ENCODE results near the gene PLAAT4. TPM values are rescaled to one million over a fixed set of nuclear protein-coding genes. Genes with fewer than 3 reads are reported as not detected.
A peak's percentile ranks its signal among the peaks of the same experiment; 100 is the strongest.

Gene PLAAT4
- total RNA-seq, 1 experiment from 2014 or later, result 1.2 TPM

- CTCF ChIA-PET, result interaction anchor here (0.5 to 1.2 kb wide), 2 partner anchors 80 to 650 kb away, joined by 3 to 4 read pairs; no protein-coding TSS in a partner anchor
- no peak overlapping the region for H3K4me3 ChIP-seq (ENCODE audit: low read depth, low read length)
- no peaks in the 10 kb centered on the region for H3K27me3 Mint-ChIP-seq (ENCODE audit: insufficient read depth, unreplicated experiment)
- no peaks in the 10 kb centered on the region for H3K36me3 ChIP-seq (ENCODE audit: control insufficient read depth, insufficient read depth, low read length)
- H3K36me3 Mint-ChIP-seq (ENCODE audit: insufficient read depth, unreplicated experiment), result no peaks in the 10 kb centered on the region
- peaks cover 7% of the 10 kb centered on the region for H3K4me1 ChIP-seq
- no peaks in the 10 kb centered on the region for H3K27me3 ChIP-seq (replicated peaks; ENCODE audit: control insufficient read depth, insufficient read depth, low read length)
- H3K4me1 Mint-ChIP-seq (ENCODE audit: low read depth, unreplicated experiment), result peaks cover 3% of the 10 kb centered on the region
- BruUV-seq (replicated peaks), result no TSS peak
- intact Hi-C loops (cut with micrococcal nuclease; ENCODE audit: unreplicated experiment), result no loop called here
- POLR2A ChIA-PET, result no interaction called here
- no peak overlapping the region for H3K4me3 Mint-ChIP-seq (ENCODE audit: unreplicated experiment)
- H3K9me3 Mint-ChIP-seq (ENCODE audit: unreplicated experiment), result no peaks in the 10 kb centered on the region
- no peak overlapping the region for H3K27ac Mint-ChIP-seq (ENCODE audit: unreplicated experiment)
- DNase-seq, result peak in 1 of 2 experiments; percentile 20
- H3K9me3 ChIP-seq, result no peaks in the 10 kb centered on the region
- TF ChIP-seq, protein P1, sequence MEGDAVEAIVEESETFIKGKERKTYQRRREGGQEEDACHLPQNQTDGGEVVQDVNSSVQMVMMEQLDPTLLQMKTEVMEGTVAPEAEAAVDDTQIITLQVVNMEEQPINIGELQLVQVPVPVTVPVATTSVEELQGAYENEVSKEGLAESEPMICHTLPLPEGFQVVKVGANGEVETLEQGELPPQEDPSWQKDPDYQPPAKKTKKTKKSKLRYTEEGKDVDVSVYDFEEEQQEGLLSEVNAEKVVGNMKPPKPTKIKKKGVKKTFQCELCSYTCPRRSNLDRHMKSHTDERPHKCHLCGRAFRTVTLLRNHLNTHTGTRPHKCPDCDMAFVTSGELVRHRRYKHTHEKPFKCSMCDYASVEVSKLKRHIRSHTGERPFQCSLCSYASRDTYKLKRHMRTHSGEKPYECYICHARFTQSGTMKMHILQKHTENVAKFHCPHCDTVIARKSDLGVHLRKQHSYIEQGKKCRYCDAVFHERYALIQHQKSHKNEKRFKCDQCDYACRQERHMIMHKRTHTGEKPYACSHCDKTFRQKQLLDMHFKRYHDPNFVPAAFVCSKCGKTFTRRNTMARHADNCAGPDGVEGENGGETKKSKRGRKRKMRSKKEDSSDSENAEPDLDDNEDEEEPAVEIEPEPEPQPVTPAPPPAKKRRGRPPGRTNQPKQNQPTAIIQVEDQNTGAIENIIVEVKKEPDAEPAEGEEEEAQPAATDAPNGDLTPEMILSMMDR (IDR thresholded peaks at IDR 0.05; ENCODE audit: insufficient read depth in 1 of 2, low read depth in 1 of 2, low read length in 1 of 2, severe bottlenecking in 1 of 2, unreplicated experiment in 1 of 2), result no peak
Measured at GRCh38 chr11:63558459-63559157, 22.0 kb downstream of the PLAAT4 start.

DNA sequence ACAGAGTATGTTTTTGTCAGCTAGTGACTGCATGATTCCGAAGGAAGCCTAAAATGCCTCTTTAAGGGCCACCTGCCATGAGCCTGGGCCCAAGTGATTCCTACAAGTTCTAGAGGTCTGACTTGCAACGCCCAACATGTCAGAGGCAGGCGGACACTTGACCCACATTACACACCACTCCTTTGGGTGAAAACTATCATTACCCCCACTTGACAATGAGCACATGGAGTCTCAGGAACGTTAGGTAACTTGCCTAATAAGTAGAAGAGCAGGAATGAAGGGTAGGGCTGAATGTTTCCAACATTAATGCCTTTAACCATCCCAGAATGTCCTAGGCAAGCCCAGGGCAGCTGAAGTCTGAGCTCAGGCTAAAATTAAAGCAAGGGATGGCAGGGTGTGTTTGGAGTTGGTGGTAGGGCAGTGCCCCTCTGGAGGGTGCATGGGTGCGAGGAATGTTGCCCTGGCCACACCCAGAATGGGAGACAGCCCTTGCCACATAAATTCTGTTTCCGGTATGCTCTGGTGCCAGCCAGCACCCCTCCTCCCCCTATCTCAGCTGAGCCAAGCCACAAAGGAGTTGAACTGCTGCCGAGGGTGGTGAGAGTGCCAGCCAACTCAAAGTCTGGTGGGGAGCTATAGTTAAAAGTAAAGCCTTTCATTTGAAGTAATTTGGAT, 24.0 kb downstream of the PLAAT4 start:
- no peak for DNase-seq
- ChIA-PET POLR2A (no interaction called here), CTCF (interaction anchor here (0.6 kb wide), 1 partner anchor 28 kb away, joined by 10 read pairs; no protein-coding TSS in a partner anchor)
- H3K9me3 Mint-ChIP-seq (ENCODE audit: unreplicated experiment), result no peaks in the 10 kb centered on the region
- no peaks in the 10 kb centered on the region for H3K36me3 Mint-ChIP-seq (ENCODE audit: insufficient read depth, unreplicated experiment)
- Histone ChIP-seq H3K36me3 (ENCODE audit: control insufficient read depth, insufficient read depth, low read length) (no peaks in the 10 kb centered on the region; the same call in 1 of the 2 replicates), H3K9me3 (no peaks in the 10 kb centered on the region), H3K4me1 (peaks cover 21% of the 10 kb centered on the region), H3K27me3 (replicated peaks; ENCODE audit: control insufficient read depth, insufficient read depth, low read length) (no peaks in the 10 kb centered on the region), H3K4me3 (ENCODE audit: low read depth, low read length) (no peak overlapping the region)
- TF ChIP-seq, protein P1 (IDR thresholded peaks at IDR 0.05; ENCODE audit: insufficient read depth in 1 of 2, low read depth in 1 of 2, low read length in 1 of 2, severe bottlenecking in 1 of 2, unreplicated experiment in 1 of 2), result no peak
- no TSS peak for BruUV-seq (replicated peaks)
- H3K27ac Mint-ChIP-seq (ENCODE audit: unreplicated experiment), result no peak overlapping the region
- intact Hi-C loops (cut with micrococcal nuclease; ENCODE audit: unreplicated experiment), result no loop called here
- H3K4me1 Mint-ChIP-seq (ENCODE audit: low read depth, unreplicated experiment), result peaks cover 14% of the 10 kb centered on the region
- H3K4me3 Mint-ChIP-seq (ENCODE audit: unreplicated experiment), result no peak overlapping the region
- H3K27me3 Mint-ChIP-seq (ENCODE audit: insufficient read depth, unreplicated experiment), result no peaks in the 10 kb centered on the region

DNA sequence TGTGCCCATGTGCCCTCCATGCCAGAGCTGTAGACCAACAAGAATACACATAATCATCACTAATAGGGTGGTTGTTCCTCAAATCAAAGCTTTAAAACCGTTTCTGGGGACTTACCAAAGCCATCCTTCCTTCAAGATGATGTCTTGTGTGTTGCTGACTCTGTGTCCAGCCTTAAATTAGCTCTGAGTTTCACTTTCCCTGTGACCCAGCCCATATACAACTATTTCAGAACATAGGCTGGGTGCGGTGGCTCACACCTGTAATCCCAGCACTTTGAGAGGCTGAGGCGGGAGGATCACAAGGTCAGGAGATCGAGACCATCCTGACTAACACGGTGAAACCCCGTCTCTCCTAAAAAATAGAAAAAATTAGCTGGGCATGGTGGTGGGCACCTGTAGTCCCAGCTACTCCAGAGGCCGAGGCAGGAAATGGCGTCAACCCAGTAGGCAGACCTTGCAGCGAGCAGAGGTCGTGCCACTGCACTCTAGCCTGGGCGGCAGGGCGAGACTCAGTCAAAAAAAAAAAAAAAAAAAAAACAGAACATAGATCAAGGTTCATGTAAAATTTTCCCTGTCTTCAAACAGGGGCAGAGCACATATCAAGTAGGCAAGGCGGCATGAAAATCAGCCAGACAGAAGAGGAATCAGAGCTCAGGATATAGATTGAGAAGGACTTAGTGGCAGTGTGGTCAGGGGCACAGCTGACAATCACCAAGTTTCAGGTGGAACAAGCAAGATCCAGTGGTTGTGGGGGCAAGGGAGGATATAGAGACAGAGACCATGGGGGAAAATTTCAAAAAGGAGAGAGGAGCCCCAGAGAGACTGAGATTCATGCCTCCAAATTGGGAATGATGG, 26.8 kb downstream of the PLAAT4 start, which contains the start of gene PLAAT2:
Gene PLAAT2, minus strand, starts transcription at position 179 of the 855 bp plus-strand sequence. Its CDS starts 55 bp downstream, at position 124.
- Mint-ChIP-seq H3K27me3 (ENCODE audit: insufficient read depth, unreplicated experiment) (no peaks in the 10 kb centered on the region), H3K9me3 (ENCODE audit: unreplicated experiment) (no peaks in the 10 kb centered on the region), H3K27ac (ENCODE audit: unreplicated experiment) (peak within 1 kb of the TSS; percentile 8), H3K4me1 (ENCODE audit: low read depth, unreplicated experiment) (peaks cover 28% of the 10 kb centered on the region), H3K4me3 (ENCODE audit: unreplicated experiment) (no peak within 1 kb of the TSS), H3K36me3 (ENCODE audit: insufficient read depth, unreplicated experiment) (no peaks in the 10 kb centered on the region)
- DNase-seq, result no peak
- CTCF ChIA-PET, result no interaction called here
- Histone ChIP-seq H3K9me3 (no peaks in the 10 kb centered on the region), H3K27me3 (replicated peaks; ENCODE audit: control insufficient read depth, insufficient read depth, low read length) (no peaks in the 10 kb centered on the region), H3K36me3 (ENCODE audit: control insufficient read depth, insufficient read depth, low read length) (no peaks in the 10 kb centered on the region; the same call in 1 of the 2 replicates), H3K4me1 (peaks cover 41% of the 10 kb centered on the region), H3K4me3 (ENCODE audit: low read depth, low read length) (no peak within 1 kb of the TSS)
- TF ChIP-seq, protein P1 (IDR thresholded peaks at IDR 0.05; ENCODE audit: insufficient read depth in 1 of 2, low read depth in 1 of 2, low read length in 1 of 2, severe bottlenecking in 1 of 2, unreplicated experiment in 1 of 2), result no peak
- intact Hi-C loops (cut with micrococcal nuclease; ENCODE audit: unreplicated experiment), result no loop called here
- POLR2A ChIA-PET, result interaction anchor here (0.6 kb wide), 2 partner anchors 10 to 59 kb away, joined by 3 read pairs; no protein-coding TSS in a partner anchor
- BruUV-seq (replicated peaks), result no TSS peak
